OCI-LY3 (cell line): Measurements from ENCODE around the gene TEDC1.

Experiments
- H2AFZ ChIP-seq: fragments of 200-600, 300-600 bp; shearing (Covaris generic); 2 replicates; pipeline ENCODE4 v1.6.0; 2014; ENCODE audit warnings: antibody characterized with exemption, low read depth, low read length
- H3K27ac ChIP-seq: fragments of 200-600, 300-600 bp; sonication (generic); 2 replicates; pipeline ENCODE4 v1.5.1; 2014; ENCODE audit warnings: mild to moderate bottlenecking, low read length, moderate library complexity, mixed read lengths
- H3K27me3 ChIP-seq: fragments of 200-600, 300-600 bp; sonication (generic); 2 replicates; pipeline ENCODE4 v1.6.1; 2014; ENCODE audit warnings: low read depth, low read length, mixed read lengths
- H3K36me3 ChIP-seq: fragments of 200-600, 300-600 bp; sonication (generic); replicated peaks from 2 replicates; pipeline ENCODE3; 2014; ENCODE audit warnings: low read depth, low read length, mixed read lengths
- H3K4me1 ChIP-seq: fragments of 300-600, 200-600 bp; sonication (generic); 2 replicates; pipeline ENCODE4 v1.6.1; 2014; ENCODE audit warnings: low read length, mixed read lengths
- H3K4me2 ChIP-seq: fragments of 200-600, 300-600 bp; sonication (generic); 2 replicates; pipeline ENCODE4 v1.6.1; 2014; ENCODE audit warnings: low read length, mixed read lengths
- H3K4me3 ChIP-seq: fragments of 300-600, 200-600 bp; sonication (generic); 2 replicates; pipeline ENCODE4 v1.5.1; 2014; ENCODE audit warnings: antibody characterized with exemption, mild to moderate bottlenecking, low read length, moderate library complexity
- H3K79me2 ChIP-seq: fragments of 300-600, 200-600 bp; shearing (Covaris generic); 2 replicates; pipeline ENCODE4 v1.6.1; 2014; ENCODE audit warnings: mild to moderate bottlenecking, low read length, mixed read lengths
- H3K9ac ChIP-seq: fragments of 300-600, 200-600 bp; shearing (Covaris generic); 2 replicates; pipeline ENCODE4 v1.6.0; 2014; ENCODE audit warnings: mild to moderate bottlenecking, low read length, moderate library complexity
- H3K9me3 ChIP-seq: fragments of 200-600, 300-600 bp; shearing (Covaris generic); 2 replicates; pipeline ENCODE4 v1.6.1; 2014; ENCODE audit warnings: low read length, mixed read lengths; ENCODE audit not compliant: insufficient read depth
- H4K20me1 ChIP-seq: fragments of 200-600, 300-600 bp; sonication (generic); 2 replicates; pipeline ENCODE4 v1.6.1; 2016; ENCODE audit warnings: low read length, mixed read lengths; ENCODE audit not compliant: insufficient read depth
- EZH2phosphoT487 ChIP-seq: fragments of 200-600 bp; shearing (Covaris generic); IDR thresholded peaks from 2 replicates; pipeline ENCODE4 v1.6.1; 2018; ENCODE audit warnings: antibody characterized with exemption, mixed run types, low read depth
- TF ChIP-seq, protein P1 (sequence below): fragments of 200-600, 300-600 bp; sonication (generic); IDR thresholded peaks from 2 replicates; pipeline ENCODE4 v1.5.1; 2014; ENCODE audit warnings: antibody characterized with exemption, low read length, low read depth

TEDC1 gene

DNA sequence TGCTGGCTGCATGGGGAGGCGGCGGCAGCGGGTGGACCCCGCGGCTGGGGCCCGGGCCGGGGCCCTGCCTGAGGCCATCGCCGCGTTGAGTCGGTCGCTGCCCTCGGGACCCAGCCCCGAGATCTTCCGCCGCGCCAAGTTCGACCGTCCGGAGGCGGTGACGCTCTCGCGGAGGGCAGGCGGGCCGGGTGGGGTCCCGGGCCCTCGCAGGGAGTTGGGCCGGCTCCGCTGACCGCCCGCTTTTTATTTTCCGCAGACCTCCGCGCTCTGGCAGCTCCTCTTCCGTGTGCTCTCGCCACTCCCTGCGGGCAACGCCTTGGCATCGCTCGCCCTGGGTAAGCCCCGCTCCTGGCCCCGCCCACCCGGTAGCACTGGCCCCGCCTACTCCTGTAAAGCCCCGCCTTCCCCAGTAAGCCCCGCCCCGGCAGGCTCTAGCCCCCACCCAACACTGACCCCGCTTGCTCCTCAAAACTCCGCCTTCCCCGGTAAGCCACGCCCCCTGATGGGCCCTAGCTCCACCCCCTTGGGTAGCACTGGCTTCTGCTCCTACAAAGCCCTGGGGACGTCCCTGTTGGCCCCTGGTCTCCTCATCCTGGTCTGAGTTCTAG lies 424 bp downstream of the TEDC1 start:
- Histone ChIP-seq H3K36me3 (peaks cover 6% of the 10 kb centered on the region), H2AFZ (peak overlapping the region; percentile 30; the same call in 1 of the 2 replicates), H3K27me3 (peaks cover 2% of the 10 kb centered on the region), H3K9me3 (no peaks in the 10 kb centered on the region), H3K4me3 (peak overlapping the region; percentile 89), H3K4me1 (peaks cover 24% of the 10 kb centered on the region), H4K20me1 (peaks cover 11% of the 10 kb centered on the region), H3K4me2 (peak overlapping the region; percentile 89), H3K9ac (peak overlapping the region; percentile 90), H3K79me2 (peaks cover 21% of the 10 kb centered on the region), H3K27ac (peak overlapping the region; percentile 76)
- TF ChIP-seq, protein P1, sequence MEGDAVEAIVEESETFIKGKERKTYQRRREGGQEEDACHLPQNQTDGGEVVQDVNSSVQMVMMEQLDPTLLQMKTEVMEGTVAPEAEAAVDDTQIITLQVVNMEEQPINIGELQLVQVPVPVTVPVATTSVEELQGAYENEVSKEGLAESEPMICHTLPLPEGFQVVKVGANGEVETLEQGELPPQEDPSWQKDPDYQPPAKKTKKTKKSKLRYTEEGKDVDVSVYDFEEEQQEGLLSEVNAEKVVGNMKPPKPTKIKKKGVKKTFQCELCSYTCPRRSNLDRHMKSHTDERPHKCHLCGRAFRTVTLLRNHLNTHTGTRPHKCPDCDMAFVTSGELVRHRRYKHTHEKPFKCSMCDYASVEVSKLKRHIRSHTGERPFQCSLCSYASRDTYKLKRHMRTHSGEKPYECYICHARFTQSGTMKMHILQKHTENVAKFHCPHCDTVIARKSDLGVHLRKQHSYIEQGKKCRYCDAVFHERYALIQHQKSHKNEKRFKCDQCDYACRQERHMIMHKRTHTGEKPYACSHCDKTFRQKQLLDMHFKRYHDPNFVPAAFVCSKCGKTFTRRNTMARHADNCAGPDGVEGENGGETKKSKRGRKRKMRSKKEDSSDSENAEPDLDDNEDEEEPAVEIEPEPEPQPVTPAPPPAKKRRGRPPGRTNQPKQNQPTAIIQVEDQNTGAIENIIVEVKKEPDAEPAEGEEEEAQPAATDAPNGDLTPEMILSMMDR: no peak
- TF ChIP-seq EZH2phosphoT487: no peak

DNA sequence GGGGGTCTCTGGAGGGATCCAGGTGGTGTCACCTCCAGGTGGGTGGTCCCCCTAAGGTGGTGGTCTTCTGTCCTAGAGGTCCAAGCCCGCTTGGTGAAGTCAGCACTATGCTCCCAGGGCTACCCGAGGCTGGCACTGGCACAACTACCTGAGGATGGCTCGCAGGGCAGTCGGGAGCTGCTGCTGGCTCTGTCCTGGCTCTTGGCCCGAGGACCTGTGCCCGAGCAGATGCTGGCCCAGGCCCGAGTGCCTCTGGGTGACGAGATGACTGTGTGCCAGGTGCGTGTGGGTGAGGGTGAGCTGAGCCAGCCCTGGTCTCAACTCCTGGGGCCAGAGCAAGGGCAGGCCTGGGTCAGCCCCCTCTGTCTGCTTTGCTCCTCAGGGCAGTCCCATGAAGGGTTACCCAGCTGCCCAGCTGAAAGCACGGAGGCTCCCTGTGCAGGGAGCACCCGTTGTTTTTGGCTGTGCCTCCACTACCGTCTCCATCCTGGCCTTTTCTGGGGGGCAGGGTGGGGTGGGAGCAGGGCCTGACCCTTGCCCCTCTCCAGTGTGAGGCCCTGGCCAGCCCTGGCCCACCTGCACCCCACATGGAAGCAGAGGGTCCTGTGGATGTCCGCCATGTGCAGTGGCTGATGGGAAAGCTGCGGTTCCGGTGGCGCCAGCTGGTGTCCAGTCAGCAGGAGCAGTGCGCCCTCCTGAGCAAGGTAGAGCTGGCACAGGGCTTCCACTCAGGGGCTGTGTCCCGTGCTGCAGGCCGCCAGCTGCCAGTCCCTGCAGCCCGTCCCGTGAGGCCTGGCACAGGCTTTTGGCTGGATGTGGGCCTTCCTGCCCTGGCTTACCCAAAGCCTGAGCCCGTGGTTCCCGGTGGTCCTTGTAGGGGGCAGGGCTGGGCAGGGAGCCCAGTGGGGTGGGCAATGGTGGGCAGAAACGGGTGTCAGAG lies 1.3 kb downstream of the TEDC1 start:
- Histone ChIP-seq H4K20me1 (peaks cover 11% of the 10 kb centered on the region), H3K27ac (peak overlapping the region; percentile 31; the same call in 1 of the 2 replicates), H3K36me3 (peaks cover 6% of the 10 kb centered on the region), H3K4me1 (peaks cover 21% of the 10 kb centered on the region), H3K79me2 (peaks cover 21% of the 10 kb centered on the region), H2AFZ (no peak overlapping the region), H3K4me3 (peak overlapping the region; percentile 89), H3K4me2 (peak overlapping the region; percentile 89), H3K27me3 (no peaks in the 10 kb centered on the region), H3K9ac (peak overlapping the region; percentile 90), H3K9me3 (no peaks in the 10 kb centered on the region)
- TF ChIP-seq, protein P1: no peak
- TF ChIP-seq EZH2phosphoT487: no peak

GRCh38 chr14:105492971-105493871 lies 2.2 kb downstream of the TEDC1 start:
- H3K27me3 ChIP-seq: no peaks in the 10 kb centered on the region
- peaks cover 11% of the 10 kb centered on the region for H4K20me1 ChIP-seq
- no peak overlapping the region for H3K4me3 ChIP-seq
- H3K4me2 ChIP-seq: no peak overlapping the region
- TF ChIP-seq, protein P1: no peak
- no peak for TF ChIP-seq EZH2phosphoT487
- H3K27ac ChIP-seq: no peak overlapping the region
- no peaks in the 10 kb centered on the region for H3K9me3 ChIP-seq
- H2AFZ ChIP-seq: no peak overlapping the region
- peaks cover 21% of the 10 kb centered on the region for H3K4me1 ChIP-seq
- peaks cover 21% of the 10 kb centered on the region for H3K79me2 ChIP-seq
- no peak overlapping the region for H3K9ac ChIP-seq
- H3K36me3 ChIP-seq: peaks cover 6% of the 10 kb centered on the region
